HG03378 (cell line): ENCODE data around the gene TNNI3K.
A peak's percentile ranks its signal among the peaks of the same experiment; 100 is the strongest.

ENCODE experiments used
- ATAC-seq: cut with Tn5 transposase; IDR thresholded peaks from one replicate; pipeline ENCODE4 v1.9.1; 2021; ENCODE audit warnings: mild to moderate bottlenecking, moderate library complexity; ENCODE audit not compliant: unreplicated experiment

TNNI3K gene

GRCh38 chr1:74548961-74549750 lies 314.0 kb downstream of the TNNI3K start:
- ATAC-seq = no peak

GRCh38 chr1:74549932-74550331 lies 314.7 kb downstream of the TNNI3K start:
- no peak for ATAC-seq

- ATAC-seq = no peak
These were observed 335.8 kb downstream of the TNNI3K start for GRCh38 chr1:74570797-74571492.

- ATAC-seq = no peak
These were observed 336.3 kb downstream of the TNNI3K start for GRCh38 chr1:74571493-74571800.

- no peak for ATAC-seq
These were observed 336.7 kb downstream of the TNNI3K start for GRCh38 chr1:74571891-74572290.

GRCh38 chr1:74578101-74578500 lies 342.9 kb downstream of the TNNI3K start:
- ATAC-seq = no peak

GRCh38 chr1:74579425-74579824 lies 344.2 kb downstream of the TNNI3K start:
- peak; percentile 98 for ATAC-seq

GRCh38 chr1:74583397-74583796 lies 348.2 kb downstream of the TNNI3K start:
- ATAC-seq = no peak

GRCh38 chr1:74584185-74584584 lies 349.0 kb downstream of the TNNI3K start:
- no peak for ATAC-seq

- ATAC-seq = peak; percentile 63
These were observed 351.2 kb downstream of the TNNI3K start for GRCh38 chr1:74586253-74586897.

- no peak for ATAC-seq
These were observed 352.7 kb downstream of the TNNI3K start for GRCh38 chr1:74587888-74588287.

- ATAC-seq = no peak
These were observed 355.1 kb downstream of the TNNI3K start for GRCh38 chr1:74590288-74590687.

- ATAC-seq = no peak
These were observed 356.8 kb downstream of the TNNI3K start for GRCh38 chr1:74591949-74592348.

- no peak for ATAC-seq
These were observed 357.6 kb downstream of the TNNI3K start for GRCh38 chr1:74592580-74593355.
